Pancreas (tissue), 10 donors: ENCODE results near the gene TRIO. TPM values are rescaled to one million over a fixed set of nuclear protein-coding genes. Genes with fewer than 3 reads are reported as not detected.

Experiments used
- ATAC-seq, 4 donors: fragments of 200-7000 bp; cut with Tn5 transposase; one replicate each; pipeline versions ENCODE4 v1.8.0 to v1.9.1; 2020; ENCODE audit warnings: mild to moderate bottlenecking in 4 of 4, moderate library complexity in 4 of 4
- DNase-seq, 6 donors: peaks; one replicate each; pipeline ENCODE4 v3.0.0-alpha.2; 2020
- FAIRE-seq: peaks from 2 replicates; lab custom pipeline; 2012; peaks lifted over from hg19 to GRCh38; lab: Jason Lieb, UNC
- H3K27ac ChIP-seq, 4 donors: fragments of 200-600 bp; sonication (generic); 1 replicate in 3 of 4; 2 replicates in 1 of 4; pipeline versions ENCODE4 v1.5.0 to v1.8.0; 2020
- H3K27me3 ChIP-seq, 4 donors: fragments of 200-600 bp; one replicate each; pipeline ENCODE4 v1.8.0; 2021
- H3K36me3 ChIP-seq, 3 donors: fragments of 200-600 bp; sonication (generic) in 1 of 3; one replicate each; pipeline versions ENCODE4 v1.5.0 to v1.8.0; 2020 to 2021
- H3K4me1 ChIP-seq, 3 donors: fragments of 200-600 bp; one replicate each; pipeline ENCODE4 v1.8.0; 2021
- H3K4me3 ChIP-seq, 4 donors: fragments of 200-600 bp; sonication (generic) in 2 of 4; one replicate each; pipeline versions ENCODE4 v1.5.0 to v1.8.0; 2020 to 2021
- H3K9me3 ChIP-seq, 4 donors: fragments of 200-600 bp; one replicate each; pipeline ENCODE4 v1.8.0; 2021
- WGBS, 2 donors: extraction: QIAGEN DNeasy Blood & Tissue Kit; methylation state at CpG; one replicate each; pipeline ENCODE4 v1.1.7; 2013; 5-methylcytosine and 5-hydroxymethylcytosine counted together
- intact Hi-C, 3 donors: fragments of 100-400 bp; cut with DNase I; formaldehyde crosslinking; loops; one replicate each; pipeline versions ENCODE4 v1.11.1 to v1.14.2; 2022
- polyA plus RNA-seq, 2 donors: library from polyadenylated mRNA; stranded (reverse); fragments of 200-250 nt; gene quantifications; one replicate each; pipeline ENCODE4 v1.2.3, GENCODE V29; 2013
- total RNA-seq, 6 donors: library from RNA; stranded (reverse); fragmentation: NEBNext Ultra II Directional in 4 of 6; extraction: Animal tissue kit (Norgen Biotek cat#: 25700) in 4 of 6; gene quantifications; one replicate each; pipeline versions ENCODE4 v1.2.1 to v1.2.4, GENCODE V29; 2021 to 2023
- TF ChIP-seq, protein P1 (sequence below), 4 donors: fragments of 200-600 bp; sonication (generic) in 3 of 4; IDR thresholded peaks; one replicate each; pipeline versions ENCODE4 v1.5.0 to v1.8.0; 2021; ENCODE audit warnings: antibody characterized with exemption in 4 of 4
- donor health status: healthy with polysubstance abuse.
- donor health status: DM: no; HTN: no; CAD: no; lungs with moderate emphysema.
- donor health status: DM: no; HTN: no; CAD: no.
- donor health status: control.
- donor health status: control.
- donor health status: Bipolar disorder and iron deficiency.
- donor health status: DM: yes; HTN: yes; CAD: no.
- donor health status: DM: no; HTN: no; CAD: no.
- donor health status: DM: no; HTN: no; CAD: no.
- donor health status: DM: yes; HTN: yes; CAD: no.

TRIO gene
- total and polyA plus RNA-seq, 8 donors = 27.3 to 82.5 (median 38.3) TPM

GRCh38 chr5:14399054-14399692, 256.0 kb downstream of the TRIO start:
- TF ChIP-seq, protein P1, sequence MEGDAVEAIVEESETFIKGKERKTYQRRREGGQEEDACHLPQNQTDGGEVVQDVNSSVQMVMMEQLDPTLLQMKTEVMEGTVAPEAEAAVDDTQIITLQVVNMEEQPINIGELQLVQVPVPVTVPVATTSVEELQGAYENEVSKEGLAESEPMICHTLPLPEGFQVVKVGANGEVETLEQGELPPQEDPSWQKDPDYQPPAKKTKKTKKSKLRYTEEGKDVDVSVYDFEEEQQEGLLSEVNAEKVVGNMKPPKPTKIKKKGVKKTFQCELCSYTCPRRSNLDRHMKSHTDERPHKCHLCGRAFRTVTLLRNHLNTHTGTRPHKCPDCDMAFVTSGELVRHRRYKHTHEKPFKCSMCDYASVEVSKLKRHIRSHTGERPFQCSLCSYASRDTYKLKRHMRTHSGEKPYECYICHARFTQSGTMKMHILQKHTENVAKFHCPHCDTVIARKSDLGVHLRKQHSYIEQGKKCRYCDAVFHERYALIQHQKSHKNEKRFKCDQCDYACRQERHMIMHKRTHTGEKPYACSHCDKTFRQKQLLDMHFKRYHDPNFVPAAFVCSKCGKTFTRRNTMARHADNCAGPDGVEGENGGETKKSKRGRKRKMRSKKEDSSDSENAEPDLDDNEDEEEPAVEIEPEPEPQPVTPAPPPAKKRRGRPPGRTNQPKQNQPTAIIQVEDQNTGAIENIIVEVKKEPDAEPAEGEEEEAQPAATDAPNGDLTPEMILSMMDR (IDR thresholded peaks at IDR 0.05) = peak; percentile 39 to 62 (median 52)
- DNase-seq (no peak), FAIRE-seq (peak; percentile 61), ATAC-seq (peak in 3 of 4 donors; percentile 65 to 79 (median 78))
- 47 to 52% methylated on average over 4 of the region's 4 CpGs for WGBS, 2 donors
- H3K9me3 ChIP-seq = no peaks in the 10 kb centered on the region
- H3K4me3 ChIP-seq = no peak overlapping the region
- H3K27ac ChIP-seq = no peak overlapping the region
- no peaks in the 10 kb centered on the region for H3K4me1 ChIP-seq
- H3K27me3 ChIP-seq = no peaks in the 10 kb centered on the region
- intact Hi-C loops = no loop called here
- H3K36me3 ChIP-seq = peaks cover 0 to 7% (median 2%) of the 10 kb centered on the region in 3 donors

GRCh38 chr5:14400085-14400484, 256.9 kb downstream of the TRIO start:
- no peaks in the 10 kb centered on the region for H3K27me3 ChIP-seq
- TF ChIP-seq, protein P1 (IDR thresholded peaks at IDR 0.05) = no peak
- no peak overlapping the region for H3K27ac ChIP-seq
- no peaks in the 10 kb centered on the region for H3K4me1 ChIP-seq
- no peak for ATAC-seq
- H3K4me3 ChIP-seq = no peak overlapping the region
- peaks cover 0 to 7% (median 2%) of the 10 kb centered on the region in 3 donors for H3K36me3 ChIP-seq
- no peaks in the 10 kb centered on the region for H3K9me3 ChIP-seq
- FAIRE-seq = no peak
- DNase-seq = no peak
- intact Hi-C loops = no loop called here
- 81 to 85% methylated on average over 2 of the region's 2 CpGs for WGBS, 2 donors

DNA sequence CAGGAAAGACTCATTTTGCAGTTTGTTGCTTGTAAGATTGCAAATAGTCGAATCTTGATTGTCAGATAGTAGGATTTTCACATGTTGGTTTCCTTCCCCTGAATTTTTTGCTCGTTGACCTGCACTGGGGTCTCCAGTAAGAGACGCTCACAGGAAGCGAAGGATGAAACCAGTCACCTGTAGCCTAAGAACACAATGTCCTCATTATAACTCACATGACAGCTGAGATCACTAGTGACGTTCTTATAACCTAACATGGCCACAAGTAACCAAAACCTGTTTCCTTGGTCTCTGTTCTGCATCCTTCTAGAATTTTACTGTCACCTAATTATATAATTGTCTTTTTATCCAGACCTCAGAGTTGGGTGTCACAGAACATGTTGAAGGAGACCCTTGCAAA, 257.5 kb downstream of the TRIO start:
- intact Hi-C loops = no loop called here
- FAIRE-seq = no peak
- ATAC-seq = no peak
- no peak overlapping the region for H3K4me3 ChIP-seq
- H3K4me1 ChIP-seq = no peaks in the 10 kb centered on the region
- H3K9me3 ChIP-seq = no peaks in the 10 kb centered on the region
- peaks cover 0 to 7% (median 2%) of the 10 kb centered on the region in 3 donors for H3K36me3 ChIP-seq
- WGBS, 2 donors = 89 to 91% methylated on average over 5 of the region's 5 CpGs
- DNase-seq = no peak
- H3K27ac ChIP-seq = no peak overlapping the region
- no peaks in the 10 kb centered on the region for H3K27me3 ChIP-seq
- TF ChIP-seq, protein P1 (IDR thresholded peaks at IDR 0.05) = no peak

DNA sequence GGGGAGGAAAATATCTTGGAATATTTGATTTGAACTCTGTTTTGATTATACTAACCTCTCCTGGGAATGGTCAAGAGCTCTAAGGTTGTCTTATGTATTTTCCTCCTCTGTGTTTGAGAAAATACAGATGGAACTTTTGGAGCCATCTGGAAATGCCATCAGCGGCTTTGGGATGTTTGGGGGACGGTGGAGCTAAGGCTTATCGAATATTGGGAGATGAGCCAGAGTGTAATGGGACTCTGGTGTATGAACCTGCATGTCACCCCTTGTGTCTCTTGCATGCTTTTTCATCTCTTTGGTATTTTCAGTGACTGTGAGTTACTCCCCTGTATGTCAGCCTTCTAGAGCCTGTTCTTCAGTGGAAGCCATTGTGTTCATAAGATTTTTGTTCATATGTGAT, 258.5 kb downstream of the TRIO start:
- H3K36me3 ChIP-seq = peaks cover 0 to 11% (median 2%) of the 10 kb centered on the region in 3 donors
- DNase-seq = no peak
- no peak overlapping the region for H3K4me3 ChIP-seq
- no peak for FAIRE-seq
- H3K9me3 ChIP-seq = no peaks in the 10 kb centered on the region
- 93 to 94% methylated on average over 3 of the region's 3 CpGs for WGBS, 2 donors
- no peak overlapping the region for H3K27ac ChIP-seq
- ATAC-seq = no peak
- TF ChIP-seq, protein P1 (IDR thresholded peaks at IDR 0.05) = no peak
- no peaks in the 10 kb centered on the region for H3K27me3 ChIP-seq
- no peaks in the 10 kb centered on the region for H3K4me1 ChIP-seq
- intact Hi-C loops = no loop called here

DNA sequence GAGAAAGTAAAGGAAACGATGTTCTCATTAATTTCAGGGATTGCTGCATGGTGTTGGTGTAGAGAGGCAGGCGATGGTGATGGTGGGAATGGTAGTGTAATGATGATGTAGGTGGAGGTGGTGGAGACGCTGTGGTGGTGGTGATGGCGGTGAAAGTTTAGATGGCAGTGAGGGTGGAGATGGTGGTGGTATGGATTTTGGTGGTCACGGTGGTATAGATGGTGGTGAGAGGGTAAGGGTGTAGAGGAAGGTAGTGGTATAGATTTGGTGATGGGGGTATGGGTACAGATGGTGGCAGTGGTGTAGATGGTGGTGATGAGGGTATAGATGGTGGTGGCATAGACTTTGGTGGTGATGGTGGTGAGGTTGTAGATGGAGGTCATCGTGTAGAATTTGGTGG, 259.3 kb downstream of the TRIO start:
- H3K4me1 ChIP-seq = no peaks in the 10 kb centered on the region
- 81 to 95% methylated on average over 6 of the region's 6 CpGs for WGBS, 2 donors
- no peak overlapping the region for H3K4me3 ChIP-seq
- no peaks in the 10 kb centered on the region for H3K27me3 ChIP-seq
- no peaks in the 10 kb centered on the region for H3K9me3 ChIP-seq
- H3K27ac ChIP-seq = no peak overlapping the region
- H3K36me3 ChIP-seq = peaks cover 0 to 17% (median 2%) of the 10 kb centered on the region in 3 donors
- no peak for FAIRE-seq
- TF ChIP-seq, protein P1 (IDR thresholded peaks at IDR 0.05) = no peak
- no peak for DNase-seq
- intact Hi-C loops = no loop called here
- ATAC-seq = no peak
